GM18517 (cell line): ENCODE results near the gene NUB1.
"Not testable (repeated sequence)": the region's sequence is repeated elsewhere in the genome, so short reads cannot be mapped to it uniquely, and the experiment has no call there.

Experiments used
- ATAC-seq: cut with Tn5 transposase; IDR thresholded peaks from one replicate; pipeline ENCODE4 v1.9.1; 2021; ENCODE audit warnings: mild to moderate bottlenecking, moderate library complexity; ENCODE audit not compliant: unreplicated experiment

Gene NUB1, protein sequence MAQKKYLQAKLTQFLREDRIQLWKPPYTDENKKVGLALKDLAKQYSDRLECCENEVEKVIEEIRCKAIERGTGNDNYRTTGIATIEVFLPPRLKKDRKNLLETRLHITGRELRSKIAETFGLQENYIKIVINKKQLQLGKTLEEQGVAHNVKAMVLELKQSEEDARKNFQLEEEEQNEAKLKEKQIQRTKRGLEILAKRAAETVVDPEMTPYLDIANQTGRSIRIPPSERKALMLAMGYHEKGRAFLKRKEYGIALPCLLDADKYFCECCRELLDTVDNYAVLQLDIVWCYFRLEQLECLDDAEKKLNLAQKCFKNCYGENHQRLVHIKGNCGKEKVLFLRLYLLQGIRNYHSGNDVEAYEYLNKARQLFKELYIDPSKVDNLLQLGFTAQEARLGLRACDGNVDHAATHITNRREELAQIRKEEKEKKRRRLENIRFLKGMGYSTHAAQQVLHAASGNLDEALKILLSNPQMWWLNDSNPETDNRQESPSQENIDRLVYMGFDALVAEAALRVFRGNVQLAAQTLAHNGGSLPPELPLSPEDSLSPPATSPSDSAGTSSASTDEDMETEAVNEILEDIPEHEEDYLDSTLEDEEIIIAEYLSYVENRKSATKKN

GRCh38 chr7:151341357-151342101 lies at the start of gene NUB1:
TSS of gene NUB1 (plus strand) at chr7:151341812. CDS start at chr7:151345350, 3,538 bp downstream.
- ATAC-seq, result peak; percentile 45

DNA sequence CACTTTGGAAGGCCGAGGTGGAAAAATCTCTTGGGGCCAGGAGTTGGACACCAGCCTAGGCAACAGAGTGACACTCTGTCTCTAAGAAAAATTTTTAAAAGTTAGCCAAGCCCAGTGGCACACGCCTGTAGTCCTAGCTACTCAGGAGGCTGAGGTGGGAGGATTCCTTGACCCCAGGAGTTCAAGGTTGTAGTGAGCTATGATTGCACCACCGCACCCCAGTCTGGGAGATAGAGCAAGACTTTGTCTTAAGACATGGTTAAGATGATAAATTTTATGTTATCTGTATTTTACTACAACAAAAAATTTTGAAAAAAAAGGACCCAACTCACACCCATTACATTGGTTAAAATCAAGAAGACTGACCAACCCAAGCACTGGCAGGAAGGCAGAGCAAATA lies 48.8 kb upstream of the NUB1 start:
- ATAC-seq, result no peak

DNA sequence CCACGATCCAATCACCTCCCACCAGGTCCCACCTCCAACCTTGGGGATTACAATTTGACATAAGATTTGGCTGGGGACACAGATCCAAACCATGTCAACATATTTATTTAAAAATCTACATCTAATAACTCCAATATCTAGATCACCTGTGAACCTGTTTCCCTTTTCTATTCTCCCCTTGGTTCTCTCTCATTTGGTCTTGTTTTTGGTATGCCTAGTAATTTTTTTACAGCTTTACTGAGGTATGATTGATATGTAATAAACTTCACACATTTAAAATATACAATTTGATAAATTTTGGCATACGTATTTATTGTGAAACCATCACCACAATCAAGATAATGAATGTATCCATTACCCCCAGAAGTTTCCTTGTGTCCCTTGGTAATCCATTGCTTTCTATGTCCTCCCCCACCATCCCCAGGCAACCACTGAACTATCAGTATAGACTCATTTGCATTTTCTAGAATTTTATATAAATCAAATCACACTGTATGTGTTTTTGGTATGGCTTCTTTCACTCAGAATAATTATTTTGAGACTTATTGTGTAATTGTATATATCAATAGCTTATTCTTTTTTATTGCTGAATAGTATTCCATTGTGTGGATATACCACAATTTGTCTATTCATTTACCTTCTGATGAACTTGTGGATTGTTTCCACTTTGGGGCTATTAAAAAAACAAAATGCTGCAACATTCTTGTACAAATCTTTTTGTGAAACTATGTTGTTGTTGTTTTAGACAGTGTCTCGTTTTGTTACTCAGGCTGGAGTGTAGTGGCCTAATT lies 45.2 kb upstream of the NUB1 start:
- ATAC-seq, result no peak

DNA sequence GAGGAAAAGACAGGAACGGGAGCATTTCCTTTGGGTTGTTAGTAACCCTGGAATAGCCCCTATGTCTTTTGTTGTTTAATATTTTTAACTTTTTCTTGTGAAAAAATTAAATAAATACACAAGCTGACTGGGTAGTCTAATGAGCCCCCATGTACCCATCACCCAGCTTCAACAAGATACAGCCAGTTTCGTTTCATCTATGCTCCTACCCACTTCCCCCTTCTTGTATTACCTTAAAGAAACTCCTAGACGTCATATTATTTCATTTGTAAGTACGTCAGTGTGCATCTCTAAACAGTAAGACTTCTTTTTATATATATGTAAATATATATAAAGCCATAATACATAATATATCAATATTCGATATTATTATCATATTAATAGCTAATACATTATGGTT lies 42.8 kb upstream of the NUB1 start:
- no peak for ATAC-seq

- no peak for ATAC-seq
These were observed 42.1 kb upstream of the NUB1 start for GRCh38 chr7:151299530-151299929.

GRCh38 chr7:151299940-151300645 lies 41.5 kb upstream of the NUB1 start:
- ATAC-seq, result no peak

DNA sequence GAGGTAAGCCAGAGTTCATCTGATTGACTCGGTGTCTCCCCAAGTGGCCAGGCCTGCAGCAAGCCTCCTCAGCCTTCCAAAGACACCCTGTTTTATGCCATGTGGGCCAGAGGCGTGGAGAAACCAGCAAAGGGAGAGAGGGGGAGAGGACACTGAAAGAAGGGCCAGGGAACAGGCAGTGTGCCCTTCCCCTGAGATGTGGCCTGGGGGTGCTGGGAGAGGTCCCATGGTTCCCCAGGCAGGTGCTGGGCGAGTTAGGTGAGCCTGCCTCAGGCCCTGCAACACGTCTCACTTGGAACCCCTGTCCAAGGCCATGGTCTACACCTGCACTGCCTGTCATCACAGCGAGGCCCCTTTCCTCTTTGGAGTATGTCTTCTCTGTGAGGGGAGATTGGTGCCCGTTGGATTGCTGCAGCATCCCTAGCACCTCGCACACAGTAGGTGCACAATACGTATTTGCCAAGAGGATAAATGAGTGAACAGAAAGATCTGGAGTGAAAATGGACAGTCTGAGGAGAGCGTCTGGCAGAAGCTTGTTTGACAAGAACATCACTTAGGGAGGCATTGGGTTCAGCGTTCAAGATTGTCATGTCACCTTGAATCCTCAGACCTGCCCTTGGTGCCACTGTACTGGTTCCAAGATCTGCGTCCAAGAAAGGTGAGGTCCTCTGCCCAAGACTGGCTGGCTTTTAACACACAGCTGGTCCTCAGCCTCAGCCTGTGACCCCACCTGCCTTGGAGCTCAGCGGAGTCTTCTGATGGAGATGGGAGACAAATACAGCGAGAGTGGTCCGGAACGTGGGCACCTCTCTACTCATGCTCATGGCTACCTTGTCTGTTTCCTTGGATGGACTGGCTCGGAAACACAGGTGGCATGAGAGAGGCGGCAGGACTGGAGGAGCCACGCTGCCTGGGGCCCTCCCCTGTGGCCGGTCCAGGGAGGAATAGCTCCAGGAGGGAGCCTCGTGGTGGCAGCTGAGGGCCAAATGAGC lies 39.8 kb upstream of the NUB1 start:
- no peak for ATAC-seq

DNA sequence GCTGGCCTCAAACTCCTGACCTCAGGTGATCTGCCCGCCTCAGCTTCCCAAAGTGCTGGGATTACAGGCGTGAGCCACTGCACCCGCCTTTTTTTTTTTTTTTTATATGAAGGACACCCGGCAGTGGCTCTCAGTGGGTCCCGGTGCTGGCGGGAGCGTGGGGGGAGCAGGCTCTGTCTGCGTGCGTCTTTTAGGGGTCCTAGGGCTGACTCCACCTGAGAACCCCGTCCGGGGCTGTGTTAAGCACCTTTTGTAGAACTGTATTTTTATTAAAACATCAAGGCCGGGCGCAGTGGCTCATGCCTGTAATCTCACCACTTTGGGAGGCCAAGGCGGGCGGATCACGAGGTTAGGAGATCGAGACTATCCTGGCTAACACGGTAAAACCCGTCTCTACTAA lies 37.4 kb upstream of the NUB1 start:
- not testable (repeated sequence) for ATAC-seq

DNA sequence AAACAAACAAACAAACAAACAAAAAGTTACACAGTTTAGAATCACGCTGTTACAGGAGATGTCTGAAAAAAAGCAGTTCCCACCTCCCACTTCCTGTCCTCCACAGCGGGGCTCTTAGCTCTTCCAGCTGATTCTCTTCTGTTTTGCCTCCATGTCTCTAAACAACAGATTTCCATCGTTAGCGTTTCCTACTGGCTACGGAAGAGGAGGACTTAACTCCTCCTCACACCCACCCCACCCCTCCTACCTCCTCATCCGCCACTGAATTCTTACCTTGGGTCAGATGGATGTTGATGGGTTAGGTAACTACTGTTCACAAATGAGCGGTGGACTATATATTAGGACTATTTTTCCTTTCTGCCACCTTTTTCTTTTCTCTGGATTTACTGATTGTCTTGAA lies 36.8 kb upstream of the NUB1 start:
- no peak for ATAC-seq

GRCh38 chr7:151306374-151306773 lies 35.2 kb upstream of the NUB1 start:
- ATAC-seq, result no peak

- ATAC-seq, result no peak
These were observed 34.8 kb upstream of the NUB1 start for GRCh38 chr7:151306860-151307259.

DNA sequence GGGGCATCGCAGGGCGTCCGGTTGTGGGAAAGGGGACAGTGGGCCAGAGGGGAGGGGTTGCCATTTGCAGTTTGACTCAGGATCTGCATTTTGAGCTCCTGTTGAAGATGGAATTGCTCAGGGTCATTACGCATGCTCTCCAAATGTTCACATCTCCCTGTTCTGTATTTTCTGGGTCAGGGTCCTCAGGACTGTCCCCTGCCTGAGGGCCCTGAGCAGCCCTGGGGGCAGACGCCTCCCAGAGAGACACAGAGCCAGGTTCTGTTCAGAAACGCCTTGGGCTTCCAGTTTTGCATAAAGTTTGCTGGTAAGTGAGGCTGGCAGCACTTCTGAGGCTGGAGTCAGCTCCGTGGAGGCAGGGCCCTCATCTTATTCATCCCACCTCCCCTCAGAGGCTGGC lies 34.1 kb upstream of the NUB1 start:
- ATAC-seq, result no peak

- ATAC-seq, result no peak
These were observed 33.4 kb upstream of the NUB1 start for GRCh38 chr7:151308256-151308655.

- no peak for ATAC-seq
These were observed 32.8 kb upstream of the NUB1 start for GRCh38 chr7:151308791-151309190.

GRCh38 chr7:151309311-151309710 lies 32.3 kb upstream of the NUB1 start:
- ATAC-seq, result no peak

GRCh38 chr7:151310578-151310977 lies 31.0 kb upstream of the NUB1 start:
- no peak for ATAC-seq

- no peak for ATAC-seq
These were observed 30.2 kb upstream of the NUB1 start for GRCh38 chr7:151311294-151311864.

GRCh38 chr7:151312356-151312755 lies 29.3 kb upstream of the NUB1 start:
- ATAC-seq, result no peak
